ENCODE measurements around the gene UBE2V1.
"Not testable (repeated sequence)": the region's sequence is repeated elsewhere in the genome, so short reads cannot be mapped to it uniquely, and the experiment has no call there.

Gene UBE2V1

DNA sequence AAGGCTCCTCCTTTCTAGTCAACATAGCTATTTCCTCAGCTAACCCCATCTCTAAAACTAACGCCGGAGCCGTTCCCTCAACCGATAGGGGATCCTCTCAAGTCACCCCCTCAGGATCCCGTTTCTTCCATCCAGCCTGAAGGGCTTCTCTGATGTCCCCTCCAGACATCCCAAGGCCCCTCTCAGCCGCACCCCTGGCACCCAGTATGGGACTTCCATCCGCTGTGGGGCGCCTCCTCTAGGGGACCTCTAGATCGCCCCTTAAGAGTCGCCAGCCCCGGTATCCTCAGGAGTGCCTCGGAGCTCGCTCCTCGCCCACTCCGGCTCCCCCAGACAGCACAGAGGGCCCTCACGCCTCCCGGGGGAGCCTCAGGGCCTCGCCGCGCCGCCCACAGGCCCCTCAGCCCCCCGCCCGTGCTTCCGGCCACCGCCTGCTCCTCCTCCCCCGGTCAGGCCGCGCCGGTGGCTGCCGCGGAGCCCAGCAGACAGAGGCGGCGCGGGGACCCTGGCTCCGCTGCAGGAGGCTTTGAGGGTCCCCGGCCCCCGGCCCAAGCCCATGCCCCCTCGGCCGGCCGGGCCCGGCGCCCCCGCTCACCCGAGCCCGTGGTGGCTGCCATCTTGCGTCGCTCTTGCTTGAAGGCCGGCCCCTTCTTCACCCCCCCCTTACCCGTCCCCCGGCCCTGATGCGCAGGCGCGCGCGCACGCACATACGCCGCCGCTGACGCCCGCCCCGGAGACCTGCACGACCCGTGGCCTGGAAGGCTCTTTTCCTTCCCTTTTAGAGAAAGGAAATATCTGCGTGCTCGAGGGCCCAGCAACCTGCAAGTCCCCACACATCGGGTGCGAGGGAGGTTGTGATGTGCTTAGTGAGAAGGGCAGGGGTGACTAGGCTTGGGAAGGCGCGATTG is at the start of gene UBE2V1:
TSS of gene UBE2V1 (minus strand) at position 639 of the 908 bp plus-strand sequence. CDS start at position 617, 22 bp downstream.
- peak; percentile 86 for DNase-seq (ENCODE audit: low spot score)

DNA sequence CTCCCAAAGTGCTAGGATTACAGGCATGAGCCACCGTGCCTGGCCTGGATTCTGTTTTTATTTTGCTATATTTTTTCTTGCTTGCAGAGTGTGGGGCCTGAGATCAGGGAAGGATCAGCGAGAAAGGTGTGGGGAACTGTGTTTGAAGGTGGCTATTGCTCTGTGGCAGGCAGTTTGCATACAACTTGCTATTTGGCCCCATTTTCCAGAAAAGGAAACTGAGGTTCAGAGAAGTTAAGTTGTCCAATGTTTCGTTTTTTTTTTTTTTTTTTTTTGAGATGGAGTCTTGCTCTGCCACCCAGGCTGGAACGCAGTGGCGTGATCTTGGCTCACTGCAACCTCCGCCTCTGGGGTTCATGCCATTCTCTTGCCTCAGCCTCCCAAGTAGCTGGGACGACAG is 48.5 kb upstream of the UBE2V1 start:
- DNase-seq (ENCODE audit: low spot score), result not testable (repeated sequence)

GRCh38 chr20:50153500-50154377 is 40.8 kb upstream of the UBE2V1 start, which contains the start of gene PEDS1:
Gene PEDS1 (minus strand): TSS chr20:50153723. CDS start chr20:50153637, 86 bp downstream.
- DNase-seq (ENCODE audit: low spot score), result peak; percentile 86

GRCh38 chr20:50153153-50153499 is 40.2 kb upstream of the UBE2V1 start:
- DNase-seq (ENCODE audit: low spot score), result no peak

- no peak for DNase-seq (ENCODE audit: low spot score)
Observed at GRCh38 chr20:50152394-50153152, 39.6 kb upstream of the UBE2V1 start.

GRCh38 chr20:50151034-50151743 is 38.2 kb upstream of the UBE2V1 start:
- DNase-seq (ENCODE audit: low spot score), result no peak

GRCh38 chr20:50149481-50150254 is 36.7 kb upstream of the UBE2V1 start:
- DNase-seq (ENCODE audit: low spot score), result no peak

- DNase-seq (ENCODE audit: low spot score), result peak; percentile 83
Observed at GRCh38 chr20:50146732-50147662, 34.0 kb upstream of the UBE2V1 start.

DNA sequence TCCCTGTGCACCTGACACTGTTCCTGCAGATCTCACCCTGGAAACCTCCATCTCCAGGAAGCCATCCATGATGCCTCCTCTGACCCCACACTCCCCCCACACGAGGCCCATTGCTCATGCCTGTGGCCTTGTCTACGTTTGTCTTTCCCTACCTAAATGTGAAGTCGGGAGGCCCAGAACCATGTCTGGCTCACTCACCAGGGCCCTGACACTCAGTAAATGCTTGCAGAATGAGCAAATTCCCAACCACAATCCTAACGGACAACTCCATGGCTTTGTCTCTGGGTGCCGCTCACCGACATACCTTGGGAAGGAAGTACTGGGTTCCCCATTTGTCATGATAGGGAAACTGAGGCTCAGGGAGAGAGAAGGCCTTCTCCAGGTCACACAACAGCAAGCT is 33.3 kb upstream of the UBE2V1 start:
- DNase-seq (ENCODE audit: low spot score), result no peak

- no peak for DNase-seq (ENCODE audit: low spot score)
Observed at GRCh38 chr20:50145566-50145965, 32.6 kb upstream of the UBE2V1 start.

DNA sequence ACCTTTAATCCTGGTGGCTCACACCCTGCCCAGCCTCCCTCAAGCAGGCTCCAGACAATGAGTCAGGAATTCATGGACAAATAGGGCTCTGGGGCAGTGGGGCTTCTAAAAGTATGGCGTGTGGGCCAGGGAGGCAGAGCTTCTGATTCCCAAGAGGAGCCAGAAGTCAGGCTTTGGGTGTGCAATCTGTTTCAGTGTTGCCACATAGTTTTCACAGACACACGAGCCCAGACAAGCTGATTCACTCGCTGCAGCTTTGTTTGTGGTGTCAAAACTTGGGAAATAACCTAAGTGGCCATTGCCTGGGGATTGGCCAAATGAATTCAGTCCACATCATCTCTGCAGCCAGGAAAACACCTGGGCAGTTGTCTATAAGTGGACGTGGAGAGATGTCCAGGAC is 31.4 kb upstream of the UBE2V1 start:
- DNase-seq (ENCODE audit: low spot score), result no peak

DNA sequence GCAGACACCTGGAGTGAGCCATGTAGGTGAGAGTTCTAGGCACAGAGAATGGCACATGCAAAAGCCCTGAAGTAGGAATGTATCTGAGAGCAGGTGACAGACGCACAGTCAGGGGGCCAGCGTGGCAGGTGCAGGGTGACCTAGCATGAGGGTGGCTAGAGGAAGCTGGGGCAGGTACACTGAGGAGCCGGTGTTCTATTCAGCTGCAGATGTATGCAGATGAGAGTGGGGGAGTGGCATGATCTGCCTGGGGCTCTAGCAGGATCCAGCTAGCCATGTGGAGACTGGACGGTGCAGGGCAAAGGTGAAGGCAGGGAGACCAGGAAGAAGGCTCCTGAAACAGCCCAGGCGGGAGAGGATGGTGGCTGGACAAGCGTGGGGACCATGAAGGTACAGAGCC is 29.9 kb upstream of the UBE2V1 start:
- no peak for DNase-seq (ENCODE audit: low spot score)

- no peak for DNase-seq (ENCODE audit: low spot score)
Observed at GRCh38 chr20:50141811-50142561, 29.0 kb upstream of the UBE2V1 start.

DNA sequence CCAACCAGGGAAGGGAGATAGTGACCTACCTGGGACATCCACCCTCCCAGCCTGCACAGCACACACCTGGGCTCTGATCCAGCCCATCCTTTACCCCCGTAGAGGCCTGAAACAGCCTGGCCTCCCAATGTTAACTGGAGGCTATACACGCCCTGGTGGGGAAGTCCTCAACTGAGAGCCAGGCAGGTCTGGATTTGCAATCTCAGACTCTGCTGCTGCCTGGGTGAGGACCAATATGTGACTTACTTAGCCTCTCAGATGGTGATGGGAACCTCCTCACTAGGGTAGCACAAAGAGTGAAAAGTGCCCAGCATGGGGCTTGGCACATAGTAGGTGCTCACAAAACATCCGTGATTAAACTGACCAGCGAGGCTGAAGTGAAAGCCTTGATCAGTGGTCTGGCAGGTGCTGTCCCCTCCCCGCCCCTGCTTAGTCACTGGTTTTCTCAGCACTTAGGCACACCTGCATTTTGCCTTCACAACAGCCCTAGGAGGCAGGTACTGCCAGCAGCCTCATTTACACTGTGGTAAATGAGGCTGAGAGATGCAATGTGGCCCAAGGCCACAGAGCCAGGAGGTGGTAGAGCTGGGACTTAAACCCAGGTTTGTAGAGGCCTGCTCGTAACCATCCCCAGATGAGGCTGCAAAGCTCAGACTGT is 28.2 kb upstream of the UBE2V1 start:
- DNase-seq (ENCODE audit: low spot score), result no peak

DNA sequence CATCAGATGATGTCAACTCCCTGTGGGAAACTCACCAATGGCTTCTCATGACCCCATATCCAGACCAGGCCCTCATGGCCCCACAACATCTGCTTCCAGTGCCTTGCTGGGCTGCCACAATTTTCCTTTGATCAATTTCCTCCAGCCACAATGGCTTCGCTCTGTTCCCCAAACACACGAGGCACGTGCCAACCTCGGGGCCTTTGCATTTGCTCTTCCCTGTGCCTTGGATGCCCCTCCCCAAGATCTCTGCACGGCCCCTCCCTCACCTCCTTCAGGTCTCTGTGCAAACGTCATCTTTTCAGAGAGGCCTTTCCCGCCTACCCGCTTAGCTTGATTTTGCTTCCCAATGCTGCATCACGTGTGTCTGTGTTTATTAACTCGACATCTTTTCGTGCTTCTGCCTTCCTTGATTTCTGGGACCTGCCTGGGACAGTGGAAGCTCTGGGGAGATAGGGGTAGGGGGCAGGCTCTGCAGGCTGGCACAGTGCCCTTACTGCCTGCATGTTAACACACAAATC is 27.4 kb upstream of the UBE2V1 start:
- DNase-seq (ENCODE audit: low spot score), result no peak

DNA sequence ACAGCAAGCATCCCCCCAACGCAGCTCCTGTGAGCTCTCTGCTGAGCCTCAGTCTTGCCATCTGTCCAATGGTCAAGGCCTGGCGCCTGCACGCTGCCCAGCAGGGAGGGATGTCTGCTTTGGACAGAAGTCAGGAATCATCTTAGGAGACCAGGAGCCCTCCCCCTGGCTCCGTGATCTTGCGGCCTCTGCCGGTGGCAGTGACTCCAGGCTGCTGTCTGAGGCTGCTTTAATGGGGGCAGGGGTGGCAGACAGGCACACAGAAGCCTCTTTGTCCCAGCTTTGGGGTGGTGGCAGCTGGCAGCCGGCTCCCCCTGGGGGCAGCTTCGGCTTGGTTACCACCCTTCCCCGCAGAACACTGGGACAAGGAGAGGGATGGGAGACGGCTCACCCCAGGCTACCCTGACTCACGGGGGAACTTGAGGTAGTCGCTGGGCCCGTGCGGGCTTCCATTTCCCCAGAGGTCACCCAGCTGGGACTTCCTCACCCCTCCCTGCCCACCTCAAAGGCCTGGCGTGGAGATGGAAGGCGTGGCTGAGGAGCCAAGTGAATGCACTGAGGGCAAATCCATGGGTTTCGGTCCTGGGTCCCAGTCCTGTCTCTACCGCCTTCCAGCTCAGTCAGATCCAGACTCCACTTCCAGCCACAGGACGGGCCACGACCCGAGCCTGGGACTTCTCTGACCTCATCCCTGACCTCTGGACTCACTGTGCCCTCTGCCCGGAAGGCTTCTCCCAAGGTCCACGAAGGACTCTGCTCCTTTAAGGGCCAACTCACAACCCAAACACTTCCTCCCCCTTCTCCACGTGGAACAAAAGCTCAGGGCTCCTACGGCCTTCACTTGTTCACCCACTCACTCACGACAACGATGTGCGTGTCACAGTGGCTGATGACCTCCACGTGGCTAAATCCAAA is 25.8 kb upstream of the UBE2V1 start:
- DNase-seq (ENCODE audit: low spot score), result no peak

GRCh38 chr20:50138120-50138478 is 25.1 kb upstream of the UBE2V1 start:
- DNase-seq (ENCODE audit: low spot score), result no peak

Data from kidney capillary endothelial cell (primary cell).